GM12874 (cell line): ENCODE results near the gene FAM149B1.

ENCODE experiments used
- TF ChIP-seq, protein P1 (sequence below): IDR thresholded peaks from 2 replicates; pipeline ENCODE4 v1.5.1; 2011; ENCODE audit warnings: low read depth, mild to moderate bottlenecking, control low read depth, low read length, moderate library complexity; ENCODE audit not compliant: insufficient read depth

Gene FAM149B1

DNA sequence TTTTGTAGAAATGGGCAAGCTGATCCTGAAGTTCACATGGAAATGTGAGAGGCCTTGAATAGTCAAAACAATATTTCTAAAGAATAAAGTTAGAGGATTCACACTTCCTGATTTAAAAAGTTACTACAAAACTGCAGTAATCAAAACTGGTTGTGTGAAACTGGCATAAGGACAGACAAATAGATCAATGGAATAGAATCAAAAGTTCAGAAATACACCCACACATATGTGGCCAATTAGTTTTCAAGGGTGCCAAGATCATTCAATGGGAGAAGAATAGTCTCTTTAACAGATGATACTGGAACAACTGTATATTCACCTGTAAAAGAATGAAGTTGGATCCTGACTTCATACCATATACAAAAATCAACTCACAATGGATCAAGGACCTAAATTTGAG lies 51.5 kb downstream of the FAM149B1 start:
- TF ChIP-seq, protein P1, sequence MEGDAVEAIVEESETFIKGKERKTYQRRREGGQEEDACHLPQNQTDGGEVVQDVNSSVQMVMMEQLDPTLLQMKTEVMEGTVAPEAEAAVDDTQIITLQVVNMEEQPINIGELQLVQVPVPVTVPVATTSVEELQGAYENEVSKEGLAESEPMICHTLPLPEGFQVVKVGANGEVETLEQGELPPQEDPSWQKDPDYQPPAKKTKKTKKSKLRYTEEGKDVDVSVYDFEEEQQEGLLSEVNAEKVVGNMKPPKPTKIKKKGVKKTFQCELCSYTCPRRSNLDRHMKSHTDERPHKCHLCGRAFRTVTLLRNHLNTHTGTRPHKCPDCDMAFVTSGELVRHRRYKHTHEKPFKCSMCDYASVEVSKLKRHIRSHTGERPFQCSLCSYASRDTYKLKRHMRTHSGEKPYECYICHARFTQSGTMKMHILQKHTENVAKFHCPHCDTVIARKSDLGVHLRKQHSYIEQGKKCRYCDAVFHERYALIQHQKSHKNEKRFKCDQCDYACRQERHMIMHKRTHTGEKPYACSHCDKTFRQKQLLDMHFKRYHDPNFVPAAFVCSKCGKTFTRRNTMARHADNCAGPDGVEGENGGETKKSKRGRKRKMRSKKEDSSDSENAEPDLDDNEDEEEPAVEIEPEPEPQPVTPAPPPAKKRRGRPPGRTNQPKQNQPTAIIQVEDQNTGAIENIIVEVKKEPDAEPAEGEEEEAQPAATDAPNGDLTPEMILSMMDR = no peak

DNA sequence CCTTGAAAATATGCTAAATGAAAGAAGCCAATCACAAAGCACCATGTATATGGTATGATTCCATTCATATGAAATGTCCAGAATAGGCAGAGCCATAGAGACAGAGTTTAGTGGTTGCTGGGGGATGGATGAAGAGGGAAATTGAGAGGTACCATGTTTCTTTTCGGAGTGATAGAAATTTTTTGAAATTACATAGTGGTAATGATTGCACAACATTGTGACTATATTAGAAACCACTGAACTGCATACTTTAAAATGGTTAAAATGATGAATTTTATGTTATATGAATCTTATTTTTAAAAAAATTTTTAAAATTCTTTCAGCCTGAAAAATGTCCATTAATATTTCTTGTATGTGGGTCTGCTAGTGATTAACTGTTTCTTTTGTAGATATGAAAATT lies 53.1 kb downstream of the FAM149B1 start:
- TF ChIP-seq, protein P1 = no peak

DNA sequence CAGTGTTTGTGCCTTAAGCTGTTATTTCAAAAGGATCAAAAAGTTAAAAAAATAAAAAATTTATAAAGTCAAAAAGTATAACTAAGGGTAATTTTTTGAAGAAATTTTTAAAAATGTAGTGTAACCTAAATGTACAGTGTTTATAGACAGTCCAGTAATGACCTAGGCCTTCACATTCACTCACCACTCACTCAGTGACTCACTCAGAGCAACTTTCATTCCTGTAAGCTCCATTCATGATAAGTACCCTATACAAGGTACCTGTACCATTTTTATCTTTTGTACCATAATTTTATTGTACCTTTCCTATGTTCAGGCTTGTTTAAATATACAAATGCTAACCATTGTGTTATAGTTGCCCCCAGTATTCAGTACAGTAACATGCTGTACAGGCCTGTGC lies 57.6 kb downstream of the FAM149B1 start:
- TF ChIP-seq, protein P1 = no peak

DNA sequence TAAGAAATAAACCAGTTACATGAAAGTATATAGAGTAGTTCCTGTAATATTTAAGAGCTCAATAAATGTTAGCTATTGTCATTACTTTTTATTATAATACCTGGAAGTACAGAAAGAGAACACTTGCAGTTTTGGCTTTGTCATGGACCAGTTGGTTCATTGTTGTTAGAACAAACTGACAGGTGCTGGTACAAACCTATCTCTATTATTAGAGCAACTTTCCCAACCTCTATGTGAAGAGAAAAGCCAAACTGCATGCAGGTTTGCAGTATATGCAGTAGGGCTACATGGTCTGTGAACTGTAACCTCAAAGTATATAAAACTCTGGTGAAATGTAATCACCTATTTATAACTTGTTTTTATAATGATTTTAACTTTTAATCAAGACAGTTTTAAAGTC lies 58.7 kb downstream of the FAM149B1 start:
- TF ChIP-seq, protein P1 = no peak

DNA sequence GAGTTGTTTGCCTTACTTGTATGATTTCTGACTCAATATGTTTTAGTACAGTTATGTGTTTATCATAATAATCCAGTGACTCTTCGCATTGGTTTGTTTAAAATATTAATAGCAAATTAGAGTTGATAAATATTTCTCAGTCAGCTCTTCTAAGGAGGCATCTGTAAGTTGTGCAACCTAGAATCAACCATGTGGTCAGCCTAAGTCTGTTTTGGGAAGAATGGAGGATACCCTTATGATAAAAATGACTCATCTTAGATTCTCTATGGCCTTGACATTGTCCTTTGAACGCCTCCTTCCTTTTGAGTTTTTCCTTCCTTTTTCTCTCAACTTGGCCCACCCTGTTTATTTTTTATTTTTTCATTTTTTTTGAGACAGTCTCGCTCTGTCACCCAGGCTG lies 60.3 kb downstream of the FAM149B1 start:
- TF ChIP-seq, protein P1 = no peak

DNA sequence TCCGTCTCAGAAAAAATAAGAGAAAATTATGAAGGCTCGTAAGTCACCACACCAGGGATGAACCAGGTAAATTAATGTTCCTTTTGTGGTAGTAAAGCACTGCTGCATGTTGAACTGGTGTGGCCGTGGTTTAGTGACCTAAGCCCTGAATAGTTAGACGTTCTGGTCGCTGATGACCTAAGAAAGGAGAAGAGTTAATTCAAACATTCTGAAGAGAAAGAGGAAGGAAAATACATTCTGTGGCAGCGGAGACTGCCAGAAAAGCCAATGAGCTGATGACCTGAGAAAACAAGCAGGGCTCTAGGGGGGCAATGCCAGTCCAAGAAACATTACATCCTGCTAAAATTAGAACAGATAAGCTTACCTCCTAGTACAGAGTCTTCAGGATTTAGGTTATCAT lies 61.6 kb downstream of the FAM149B1 start:
- TF ChIP-seq, protein P1 = no peak

DNA sequence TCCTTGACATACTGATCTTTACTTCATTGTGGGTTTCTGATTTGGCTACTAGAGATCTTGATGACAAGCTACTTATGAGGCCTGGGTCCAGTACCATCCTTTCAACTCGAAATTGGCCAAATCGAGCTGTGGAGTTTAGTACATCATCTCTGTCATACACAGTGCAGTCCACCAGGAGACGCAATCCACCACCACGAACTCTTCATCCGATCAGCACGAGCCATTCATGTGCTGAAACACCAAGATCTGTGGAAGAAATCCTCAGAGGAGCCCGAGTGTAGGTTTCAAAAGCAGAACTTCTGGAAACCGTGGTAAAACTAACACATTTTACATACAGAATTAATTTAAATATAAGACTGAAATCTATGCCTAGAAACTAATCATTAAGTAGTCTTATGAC lies 65.0 kb downstream of the FAM149B1 start:
- TF ChIP-seq, protein P1 = no peak

DNA sequence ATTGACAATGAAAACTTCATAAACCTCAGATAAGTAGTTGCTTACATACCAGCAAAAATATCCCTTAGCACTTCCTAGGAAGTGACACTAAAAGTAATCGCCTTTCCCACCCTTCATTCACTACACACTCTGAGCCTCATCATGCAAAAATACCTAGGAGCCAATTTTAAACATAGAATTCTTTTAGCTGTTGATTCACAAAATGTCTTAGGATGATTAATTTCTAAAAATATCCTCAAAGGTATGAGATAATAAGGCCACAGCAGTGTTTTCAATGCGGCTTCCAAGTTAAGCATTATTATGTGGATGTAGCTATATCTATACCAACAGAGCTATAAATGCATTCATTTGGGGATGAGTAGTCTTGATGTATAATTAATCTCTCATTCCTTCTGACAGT lies 66.0 kb downstream of the FAM149B1 start:
- TF ChIP-seq, protein P1 = no peak
